Skeletal muscle tissue (tissue), 4 donors: ENCODE measurements around the gene TARS3. TPM values are rescaled to one million over a fixed set of nuclear protein-coding genes. Genes with fewer than 3 reads are reported as not detected.
"Not testable (repeated sequence)": the region's sequence is repeated elsewhere in the genome, so short reads cannot be mapped to it uniquely, and the experiment has no call there.

Experiments
- H3K27ac ChIP-seq: one replicate; pipeline ENCODE4 v1.7.0; 2013; ENCODE audit warnings: mild to moderate bottlenecking, low read depth, low read length, inconsistent platforms
- H3K27me3 ChIP-seq, 3 donors: one replicate each; pipeline ENCODE4 v1.7.0; 2013; ENCODE audit warnings: low read length in 3 of 3; ENCODE audit not compliant: control insufficient read depth in 3 of 3, insufficient read depth in 3 of 3
- H3K36me3 ChIP-seq, 3 donors: one replicate each; pipeline ENCODE4 v1.7.0; 2013; ENCODE audit warnings: low read length in 3 of 3; ENCODE audit not compliant: control insufficient read depth in 3 of 3, insufficient read depth in 3 of 3
- H3K4me1 ChIP-seq, 3 donors: one replicate each; pipeline ENCODE4 v1.7.0; 2013; ENCODE audit warnings: low read length in 3 of 3, mild to moderate bottlenecking in 3 of 3; ENCODE audit not compliant: control insufficient read depth in 3 of 3, insufficient read depth in 3 of 3
- H3K4me3 ChIP-seq, 3 donors: one replicate each; pipeline ENCODE4 v1.7.0; 2013; ENCODE audit warnings: low read length in 3 of 3
- H3K9ac ChIP-seq, 3 donors: one replicate each; pipeline ENCODE4 v1.7.0; 2013; ENCODE audit warnings: low read length in 3 of 3, mild to moderate bottlenecking in 3 of 3, moderate library complexity in 2 of 3, low read depth in 1 of 3
- H3K9me3 ChIP-seq, 3 donors: one replicate each; pipeline ENCODE4 v1.7.0; 2013; ENCODE audit warnings: low read length in 3 of 3; ENCODE audit not compliant: control insufficient read depth in 3 of 3
- total RNA-seq: library from RNA; depleted of rRNA; stranded (reverse); fragments of >200 nt; gene quantifications from one replicate; pipeline ENCODE4 v1.2.3, GENCODE V29; 2014
- donor health status: Osteomylitis.

TARS3 gene
- total RNA-seq, 1 donor from 2014 or later, result 21.4 TPM

GRCh38 chr15:101662203-101662602 lies 62.1 kb downstream of the TARS3 start:
- Histone ChIP-seq H3K27me3 (no peaks in the 10 kb centered on the region), H3K4me3 (no peak overlapping the region), H3K9ac (no peak overlapping the region), H3K36me3 (peaks cover 11 to 15% (median 13%) of the 10 kb centered on the region in 3 donors), H3K4me1 (no peaks in the 10 kb centered on the region), H3K27ac (no peak overlapping the region), H3K9me3 (no peaks in the 10 kb centered on the region)

- Histone ChIP-seq H3K36me3 (peaks cover 13 to 21% (median 16%) of the 10 kb centered on the region in 3 donors), H3K9ac (peak overlapping the region in 1 of 3 donors; percentile 42), H3K4me3 (no peak overlapping the region), H3K27me3 (no peaks in the 10 kb centered on the region), H3K27ac (no peak overlapping the region), H3K9me3 (no peaks in the 10 kb centered on the region), H3K4me1 (no peaks in the 10 kb centered on the region)
Measured at GRCh38 chr15:101660005-101660404, 64.3 kb downstream of the TARS3 start.

- H3K27me3 ChIP-seq, result no peaks in the 10 kb centered on the region
- no peak overlapping the region for H3K4me3 ChIP-seq
- H3K9ac ChIP-seq, result no peak overlapping the region
- no peak overlapping the region for H3K27ac ChIP-seq
- no peaks in the 10 kb centered on the region for H3K9me3 ChIP-seq
- peaks cover 13 to 21% (median 16%) of the 10 kb centered on the region in 3 donors for H3K36me3 ChIP-seq
- H3K4me1 ChIP-seq, result peaks cover 0 to 2% (median 1%) of the 10 kb centered on the region in 3 donors
Measured at GRCh38 chr15:101657968-101658784, 66.1 kb downstream of the TARS3 start.

GRCh38 chr15:101657171-101657570 lies 67.1 kb downstream of the TARS3 start:
- Histone ChIP-seq H3K4me3 (no peak overlapping the region), H3K4me1 (peaks cover 3 to 10% (median 6%) of the 10 kb centered on the region in 3 donors), H3K9me3 (no peaks in the 10 kb centered on the region), H3K27me3 (no peaks in the 10 kb centered on the region), H3K9ac (no peak overlapping the region), H3K27ac (no peak overlapping the region), H3K36me3 (peaks cover 13 to 21% (median 16%) of the 10 kb centered on the region in 3 donors)

- not testable (repeated sequence) for H3K4me3 ChIP-seq, H3K9ac ChIP-seq, H3K9me3 ChIP-seq, H3K27me3 ChIP-seq
- Histone ChIP-seq H3K27ac (peak overlapping the region; percentile 1), H3K36me3 (peaks cover 5 to 12% (median 6%) of the 10 kb centered on the region in 3 donors), H3K4me1 (peaks cover 17 to 30% (median 23%) of the 10 kb centered on the region in 3 donors)
Measured at GRCh38 chr15:101654624-101655337, 69.5 kb downstream of the TARS3 start.

GRCh38 chr15:101654171-101654570 lies 70.1 kb downstream of the TARS3 start:
- Histone ChIP-seq H3K27ac (peak overlapping the region; percentile 1), H3K4me3 (no peak overlapping the region), H3K9ac (no peak overlapping the region), H3K36me3 (peaks cover 4 to 15% (median 8%) of the 10 kb centered on the region in 3 donors), H3K9me3 (no peaks in the 10 kb centered on the region), H3K4me1 (peaks cover 18 to 32% (median 29%) of the 10 kb centered on the region in 3 donors), H3K27me3 (no peaks in the 10 kb centered on the region)

- Histone ChIP-seq H3K9me3 (no peaks in the 10 kb centered on the region), H3K9ac (peak overlapping the region; percentile 94 to 97 (median 96)), H3K27me3 (no peaks in the 10 kb centered on the region), H3K36me3 (peaks cover 10 to 20% (median 17%) of the 10 kb centered on the region in 3 donors), H3K4me1 (peaks cover 18 to 32% (median 29%) of the 10 kb centered on the region in 3 donors), H3K27ac (peak overlapping the region; percentile 96), H3K4me3 (peak overlapping the region; percentile 90 to 98 (median 97))
Measured at GRCh38 chr15:101652786-101653430, 71.4 kb downstream of the TARS3 start.

GRCh38 chr15:101652098-101652785 lies 72.0 kb downstream of the TARS3 start, which contains the start of gene TM2D3:
Gene TM2D3 (minus strand): TSS chr15:101652381. CDS start chr15:101652361, 20 bp downstream.
- peaks cover 19 to 34% (median 29%) of the 10 kb centered on the region in 3 donors for H3K4me1 ChIP-seq
- no peaks in the 10 kb centered on the region for H3K9me3 ChIP-seq
- peaks cover 11 to 22% (median 19%) of the 10 kb centered on the region in 3 donors for H3K36me3 ChIP-seq
- peak within 1 kb of the TSS; percentile 96 to 97 (median 96) for H3K9ac ChIP-seq
- H3K4me3 ChIP-seq, result peak within 1 kb of the TSS; percentile 97 to 98 (median 97)
- H3K27me3 ChIP-seq, result no peaks in the 10 kb centered on the region
- H3K27ac ChIP-seq, result peak within 1 kb of the TSS; percentile 96

GRCh38 chr15:101651554-101652097 lies 72.6 kb downstream of the TARS3 start:
- Histone ChIP-seq H3K36me3 (peaks cover 10 to 28% (median 15%) of the 10 kb centered on the region in 3 donors), H3K27ac (peak overlapping the region; percentile 96), H3K27me3 (no peaks in the 10 kb centered on the region), H3K9me3 (no peaks in the 10 kb centered on the region), H3K4me1 (peaks cover 25 to 38% (median 30%) of the 10 kb centered on the region in 3 donors), H3K9ac (peak overlapping the region; percentile 96 to 97 (median 96)), H3K4me3 (peak overlapping the region; percentile 97 to 98 (median 97))
